GM18508 (cell line): ENCODE measurements around the gene SMARCD3.

Experiments used
- ATAC-seq: cut with Tn5 transposase; IDR thresholded peaks from one replicate; pipeline ENCODE4 v1.9.1; 2021; ENCODE audit warnings: moderate number of reproducible peaks; ENCODE audit not compliant: insufficient read depth, unreplicated experiment

SMARCD3 gene

GRCh38 chr7:151248346-151249033, at the start of gene SMARCD3:
Gene SMARCD3 (minus strand): TSS chr7:151248694. CDS start chr7:151248562, 132 bp downstream.
- no peak for ATAC-seq

- no peak for ATAC-seq
These were observed 47.9 kb upstream of the SMARCD3 start for GRCh38 chr7:151296202-151296992.

GRCh38 chr7:151292850-151293249, 44.4 kb upstream of the SMARCD3 start:
- no peak for ATAC-seq

- no peak for ATAC-seq
These were observed 42.7 kb upstream of the SMARCD3 start for GRCh38 chr7:151291206-151291605.

- no peak for ATAC-seq
These were observed 41.9 kb upstream of the SMARCD3 start for GRCh38 chr7:151290355-151290760.

- ATAC-seq, result no peak
These were observed 41.4 kb upstream of the SMARCD3 start for GRCh38 chr7:151289891-151290290.

GRCh38 chr7:151286148-151286547, 37.7 kb upstream of the SMARCD3 start:
- ATAC-seq, result no peak

- no peak for ATAC-seq
These were observed 34.8 kb upstream of the SMARCD3 start for GRCh38 chr7:151283302-151283701.

- ATAC-seq, result no peak
These were observed 33.6 kb upstream of the SMARCD3 start for GRCh38 chr7:151282111-151282510.

GRCh38 chr7:151281686-151282085, 33.2 kb upstream of the SMARCD3 start:
- no peak for ATAC-seq

GRCh38 chr7:151280388-151281019, 32.0 kb upstream of the SMARCD3 start:
- no peak for ATAC-seq

GRCh38 chr7:151279868-151280267, 31.4 kb upstream of the SMARCD3 start:
- no peak for ATAC-seq

- no peak for ATAC-seq
These were observed 30.5 kb upstream of the SMARCD3 start for GRCh38 chr7:151278949-151279348.

- ATAC-seq, result no peak
These were observed 29.1 kb upstream of the SMARCD3 start for GRCh38 chr7:151277631-151278030.

- ATAC-seq, result no peak
These were observed 28.4 kb upstream of the SMARCD3 start for GRCh38 chr7:151276666-151277590.

GRCh38 chr7:151275813-151276577, 27.5 kb upstream of the SMARCD3 start:
- no peak for ATAC-seq

GRCh38 chr7:151274936-151275812, 26.7 kb upstream of the SMARCD3 start:
- ATAC-seq, result no peak

GRCh38 chr7:151274396-151274795, 25.9 kb upstream of the SMARCD3 start:
- no peak for ATAC-seq
